ENCODE data around the gene CASD1.

DNA sequence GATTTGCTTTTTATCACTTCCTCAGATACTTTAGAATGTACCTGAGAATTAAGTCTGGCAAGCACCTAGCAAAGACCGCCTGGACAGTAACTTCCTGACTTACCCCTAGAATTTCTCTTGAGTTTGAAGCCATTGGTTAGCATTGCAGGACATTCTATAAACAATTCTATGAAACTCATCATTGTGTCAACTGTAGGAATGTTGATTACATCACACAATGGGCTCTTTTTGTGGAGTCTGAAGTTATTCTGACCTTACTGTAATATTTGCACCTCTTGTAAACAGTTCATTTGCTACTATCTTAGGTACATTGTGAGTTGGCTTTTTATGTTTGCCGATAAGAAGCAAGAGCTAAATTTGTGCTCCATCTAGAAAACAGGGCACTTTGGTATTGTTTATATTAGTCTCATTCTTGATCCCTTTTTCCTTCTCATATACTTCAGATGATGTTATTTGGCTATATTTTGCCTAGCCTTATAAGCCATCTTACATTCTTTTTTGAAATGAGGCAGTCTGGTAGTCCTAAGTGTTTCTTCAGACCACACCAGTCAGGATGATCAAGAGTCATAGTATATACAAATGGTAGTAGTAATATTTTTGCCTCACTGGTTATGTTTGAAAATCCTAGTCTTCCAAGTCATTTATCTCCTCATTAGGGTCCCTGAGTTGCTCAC, 52.4 kb downstream of the CASD1 start:
- TF ChIP-seq, protein P1, sequence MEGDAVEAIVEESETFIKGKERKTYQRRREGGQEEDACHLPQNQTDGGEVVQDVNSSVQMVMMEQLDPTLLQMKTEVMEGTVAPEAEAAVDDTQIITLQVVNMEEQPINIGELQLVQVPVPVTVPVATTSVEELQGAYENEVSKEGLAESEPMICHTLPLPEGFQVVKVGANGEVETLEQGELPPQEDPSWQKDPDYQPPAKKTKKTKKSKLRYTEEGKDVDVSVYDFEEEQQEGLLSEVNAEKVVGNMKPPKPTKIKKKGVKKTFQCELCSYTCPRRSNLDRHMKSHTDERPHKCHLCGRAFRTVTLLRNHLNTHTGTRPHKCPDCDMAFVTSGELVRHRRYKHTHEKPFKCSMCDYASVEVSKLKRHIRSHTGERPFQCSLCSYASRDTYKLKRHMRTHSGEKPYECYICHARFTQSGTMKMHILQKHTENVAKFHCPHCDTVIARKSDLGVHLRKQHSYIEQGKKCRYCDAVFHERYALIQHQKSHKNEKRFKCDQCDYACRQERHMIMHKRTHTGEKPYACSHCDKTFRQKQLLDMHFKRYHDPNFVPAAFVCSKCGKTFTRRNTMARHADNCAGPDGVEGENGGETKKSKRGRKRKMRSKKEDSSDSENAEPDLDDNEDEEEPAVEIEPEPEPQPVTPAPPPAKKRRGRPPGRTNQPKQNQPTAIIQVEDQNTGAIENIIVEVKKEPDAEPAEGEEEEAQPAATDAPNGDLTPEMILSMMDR (optimal IDR thresholded peaks at IDR 0.05 in 1 of 3, IDR thresholded peaks at IDR 0.05 in 1 of 3, conservative IDR thresholded peaks at IDR 0.05 in 1 of 3; ENCODE audit: extremely low read depth in 1 of 3, insufficient read depth in 2 of 3, low read length in 3 of 3): no peak
- no peak for TF ChIP-seq EZH2 (IDR thresholded peaks at IDR 0.05; ENCODE audit: low read length)

Data from keratinocyte (primary cell).